ENCODE results near the gene KIFAP3. TPM values are rescaled to one million over a fixed set of nuclear protein-coding genes. Genes with fewer than 3 reads are reported as not detected.
"Not testable (repeated sequence)": the region's sequence is repeated elsewhere in the genome, so short reads cannot be mapped to it uniquely, and the experiment has no call there.

KIFAP3 gene
- total RNA-seq: 25.6 TPM
- long read RNA-seq, transcript KIFAP3-201 (20 exons, 2,957 nt): major isoform, 53 of 65 reads
- long read RNA-seq, partial matches to known transcripts: 2 of 65 reads
- long read RNA-seq, other reads (novel, unspliced or antisense): 6 of 65 reads

DNA sequence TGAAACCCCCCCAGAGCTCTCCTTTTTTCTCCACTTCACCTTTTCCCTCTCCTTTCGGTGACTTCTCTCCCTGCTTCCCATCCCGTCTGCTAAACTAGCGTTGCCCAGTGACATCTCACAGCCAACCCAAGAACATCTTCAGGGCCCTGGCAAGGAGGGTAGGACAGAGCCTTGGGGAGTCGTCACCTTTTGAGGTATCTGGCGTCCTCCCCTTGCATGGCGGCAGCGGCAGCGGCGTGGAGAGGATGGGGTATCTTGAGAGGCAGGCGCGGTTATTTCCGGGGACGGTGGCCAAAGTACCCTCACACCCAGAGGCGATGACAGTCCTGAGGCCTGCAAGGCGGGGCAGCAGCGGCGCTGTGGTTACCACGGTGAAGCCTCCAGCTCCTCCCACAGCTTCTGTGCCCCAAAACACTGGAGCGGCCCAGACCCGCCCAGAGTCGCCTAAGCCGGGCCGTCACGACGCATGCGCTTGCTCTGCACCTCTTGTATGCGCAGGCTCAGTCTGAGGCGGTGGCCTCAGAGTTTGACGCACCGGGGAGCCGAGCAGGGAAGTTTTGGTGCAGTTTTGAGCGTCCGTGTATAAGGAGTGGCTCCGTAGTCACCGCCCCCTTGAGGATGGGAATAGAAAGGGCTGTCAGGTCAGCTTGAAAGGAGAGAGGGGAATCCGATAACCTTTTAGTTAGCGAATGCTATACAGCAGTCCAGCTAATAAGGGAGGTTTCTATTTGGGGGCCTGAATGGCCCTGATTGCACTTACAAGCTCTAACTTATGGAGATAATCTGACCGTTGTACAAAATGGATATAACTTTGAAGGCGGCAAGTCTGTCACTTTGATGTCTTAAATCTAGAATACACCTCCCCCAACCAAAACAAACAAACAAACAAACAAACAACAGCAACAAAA, at the start of gene KIFAP3:
Gene KIFAP3 (minus strand): TSS at position 446 of the 908 bp plus-strand sequence. CDS start 228 bp downstream, at position 218.
- TF ChIP-seq, protein P1, sequence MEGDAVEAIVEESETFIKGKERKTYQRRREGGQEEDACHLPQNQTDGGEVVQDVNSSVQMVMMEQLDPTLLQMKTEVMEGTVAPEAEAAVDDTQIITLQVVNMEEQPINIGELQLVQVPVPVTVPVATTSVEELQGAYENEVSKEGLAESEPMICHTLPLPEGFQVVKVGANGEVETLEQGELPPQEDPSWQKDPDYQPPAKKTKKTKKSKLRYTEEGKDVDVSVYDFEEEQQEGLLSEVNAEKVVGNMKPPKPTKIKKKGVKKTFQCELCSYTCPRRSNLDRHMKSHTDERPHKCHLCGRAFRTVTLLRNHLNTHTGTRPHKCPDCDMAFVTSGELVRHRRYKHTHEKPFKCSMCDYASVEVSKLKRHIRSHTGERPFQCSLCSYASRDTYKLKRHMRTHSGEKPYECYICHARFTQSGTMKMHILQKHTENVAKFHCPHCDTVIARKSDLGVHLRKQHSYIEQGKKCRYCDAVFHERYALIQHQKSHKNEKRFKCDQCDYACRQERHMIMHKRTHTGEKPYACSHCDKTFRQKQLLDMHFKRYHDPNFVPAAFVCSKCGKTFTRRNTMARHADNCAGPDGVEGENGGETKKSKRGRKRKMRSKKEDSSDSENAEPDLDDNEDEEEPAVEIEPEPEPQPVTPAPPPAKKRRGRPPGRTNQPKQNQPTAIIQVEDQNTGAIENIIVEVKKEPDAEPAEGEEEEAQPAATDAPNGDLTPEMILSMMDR (IDR thresholded peaks at IDR 0.05): peak; percentile 50
- Histone ChIP-seq H3K4me3 (peak within 1 kb of the TSS; percentile 80), H3K36me3 (no peaks in the 10 kb centered on the region), H3K4me1 (peaks cover 12% of the 10 kb centered on the region), H3K27ac (peak within 1 kb of the TSS; percentile 80), H3K27me3 (no peaks in the 10 kb centered on the region), H3K9me3 (peaks cover 7% of the 10 kb centered on the region)
- DNase-seq (peak; percentile 99), ATAC-seq (peak; percentile 100)
- intact Hi-C loops (cut with DNase I): no loop called here

- Histone ChIP-seq H3K4me3 (no peak overlapping the region), H3K27ac (no peak overlapping the region), H3K4me1 (no peaks in the 10 kb centered on the region), H3K9me3 (no peaks in the 10 kb centered on the region), H3K27me3 (no peaks in the 10 kb centered on the region), H3K36me3 (no peaks in the 10 kb centered on the region)
- ATAC-seq (no peak), DNase-seq (no peak)
- intact Hi-C loops (cut with DNase I): no loop called here
- TF ChIP-seq, protein P1 (IDR thresholded peaks at IDR 0.05): no peak
Observed at GRCh38 chr1:170122366-170122765, 47.9 kb upstream of the KIFAP3 start.

DNA sequence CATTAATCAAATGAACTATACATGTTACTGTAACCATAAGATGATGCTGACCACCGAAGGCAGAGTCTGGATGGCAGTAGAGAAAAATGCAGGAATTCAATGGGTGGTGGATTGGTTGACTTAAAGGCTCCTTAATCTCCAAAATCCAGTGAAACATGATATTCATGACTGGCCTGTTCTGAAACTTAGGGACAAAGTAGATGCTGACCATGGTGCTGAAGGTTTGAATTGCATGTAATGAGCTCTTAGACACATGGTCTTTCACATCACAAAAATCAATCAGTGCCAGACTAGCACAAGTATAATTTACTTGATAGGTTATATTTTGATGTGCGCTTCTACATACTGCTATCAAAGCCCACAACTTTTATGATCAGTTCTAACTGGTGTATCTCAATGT, 40.4 kb upstream of the KIFAP3 start:
- no peak for DNase-seq
- H3K36me3 ChIP-seq: no peaks in the 10 kb centered on the region
- H3K27ac ChIP-seq: no peak overlapping the region
- no peaks in the 10 kb centered on the region for H3K27me3 ChIP-seq
- ATAC-seq: no peak
- H3K9me3 ChIP-seq: no peaks in the 10 kb centered on the region
- no peak overlapping the region for H3K4me3 ChIP-seq
- H3K4me1 ChIP-seq: no peaks in the 10 kb centered on the region
- TF ChIP-seq, protein P1 (IDR thresholded peaks at IDR 0.05): no peak
- intact Hi-C loops (cut with DNase I): no loop called here

GRCh38 chr1:170113140-170113539, 38.6 kb upstream of the KIFAP3 start:
- DNase-seq; ATAC-seq; intact Hi-C loops (cut with DNase I): not testable (repeated sequence)

DNA sequence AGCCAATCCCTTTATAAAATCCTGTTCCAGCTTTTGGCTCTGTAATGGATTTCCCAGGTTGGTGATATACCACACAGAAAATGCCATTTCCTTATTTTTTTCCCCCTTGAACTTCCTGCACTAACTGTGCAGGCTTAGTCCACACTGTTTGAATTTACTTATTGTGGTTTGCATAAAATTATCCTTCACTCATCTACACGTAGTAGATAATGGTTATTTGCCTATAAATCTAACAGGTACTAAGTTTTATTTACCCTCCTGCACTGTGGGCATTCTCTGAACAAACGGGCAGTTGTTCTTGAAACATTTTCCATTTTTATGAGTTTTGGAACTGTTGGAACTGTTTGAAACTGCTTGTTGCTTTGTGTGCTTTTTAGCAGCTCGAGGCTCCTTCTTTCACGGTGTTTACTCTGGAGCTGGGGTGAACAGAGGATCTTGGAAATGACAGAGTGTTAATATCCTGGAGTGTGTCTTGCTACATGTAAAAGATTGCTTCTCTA, 23.0 kb upstream of the KIFAP3 start:
- no peak overlapping the region for H3K27ac ChIP-seq
- ATAC-seq: no peak

More at GRCh38 chr1:170113140-170113539, 38.6 kb upstream of the KIFAP3 start:
- not testable (repeated sequence) for H3K4me1 ChIP-seq, H3K4me3 ChIP-seq, H3K27me3 ChIP-seq, H3K27ac ChIP-seq, H3K36me3 ChIP-seq, H3K9me3 ChIP-seq

More for the DNA sequence above, 23.0 kb upstream of the KIFAP3 start:
- intact Hi-C loops (cut with DNase I): no loop called here
- H3K4me3 ChIP-seq: no peak overlapping the region
- no peaks in the 10 kb centered on the region for H3K9me3 ChIP-seq
- DNase-seq: no peak
- no peaks in the 10 kb centered on the region for H3K4me1 ChIP-seq
- TF ChIP-seq, protein P1 (IDR thresholded peaks at IDR 0.05): no peak
- no peaks in the 10 kb centered on the region for H3K36me3 ChIP-seq
- H3K27me3 ChIP-seq: no peaks in the 10 kb centered on the region

All from upper lobe of right lung (tissue), 1 donor.